IMR-90 (cell line): ENCODE measurements around the gene PHC2.

Experiments
- CEBPB ChIP-seq: IDR thresholded peaks from 2 replicates; pipeline ENCODE4 v1.6.1; 2012; ENCODE audit warnings: low read depth, low read length, improper control_type of control experiment
- CHD1 ChIP-seq: IDR thresholded peaks from 2 replicates; pipeline ENCODE4 v1.6.1; 2012; ENCODE audit warnings: low read depth, low read length, improper control_type of control experiment
- CTCF ChIP-seq: conservative IDR thresholded peaks from 2 replicates; pipeline ENCODE4 v1.5.1; 2012; ENCODE audit warnings: mild to moderate bottlenecking, low read depth, low read length, improper control_type of control experiment
- ELK1 ChIP-seq: fragments of 150-350 bp; IDR thresholded peaks from 2 replicates; pipeline ENCODE4 v1.6.1; 2016; ENCODE audit warnings: low read depth, mild to moderate bottlenecking, low read length, moderate library complexity, borderline replicate concordance
- FOS ChIP-seq: fragments of 150-350 bp; IDR thresholded peaks from 2 replicates; pipeline ENCODE4 v1.6.1; 2016; ENCODE audit warnings: low read depth, low read length
- MAZ ChIP-seq: IDR thresholded peaks from 2 replicates; pipeline ENCODE4 v1.6.1; 2012; ENCODE audit warnings: low read depth, mild to moderate bottlenecking, low read length, improper control_type of control experiment, moderate library complexity, borderline replicate concordance
- MXI1 ChIP-seq: IDR thresholded peaks from 2 replicates; pipeline ENCODE4 v1.6.1; 2012; ENCODE audit warnings: low read depth, mild to moderate bottlenecking, low read length, moderate library complexity, borderline replicate concordance
- NFE2L2 ChIP-seq: fragments of 150-350 bp; IDR thresholded peaks from 2 replicates; pipeline ENCODE4 v1.6.1; 2016; ENCODE audit warnings: low read depth, mild to moderate bottlenecking, low read length
- POLR2A ChIP-seq: IDR thresholded peaks from 2 replicates; pipeline ENCODE4 v1.6.1; 2012; ENCODE audit warnings: mild to moderate bottlenecking, low read depth, low read length
- RAD21 ChIP-seq: IDR thresholded peaks from 2 replicates; pipeline ENCODE4 v1.6.1; 2012; ENCODE audit warnings: low read length, improper control_type of control experiment
- RCOR1 ChIP-seq: IDR thresholded peaks from 2 replicates; pipeline ENCODE4 v1.6.1; 2012; ENCODE audit warnings: mild to moderate bottlenecking, low read length, improper control_type of control experiment; ENCODE audit not compliant: insufficient replicate concordance
- RFX5 ChIP-seq: IDR thresholded peaks from 2 replicates; pipeline ENCODE4 v1.8.0; 2012; ENCODE audit warnings: low read depth, mild to moderate bottlenecking, low read length, moderate library complexity
- SMC3 ChIP-seq: fragments of 150-350 bp; IDR thresholded peaks from 2 replicates; pipeline ENCODE4 v1.6.1; 2016; ENCODE audit warnings: low read depth, mild to moderate bottlenecking, antibody characterized with exemption, low read length, moderate library complexity
- USF2 ChIP-seq: fragments of 150-350 bp; IDR thresholded peaks from 2 replicates; pipeline ENCODE4 v1.6.1; 2017; ENCODE audit warnings: mild to moderate bottlenecking, antibody characterized with exemption, low read length, low read depth

- TF ChIP-seq CTCF (no peak), RFX5 (no peak), POLR2A (no peak), MAZ (no peak), ELK1 (no peak), USF2 (no peak), RAD21 (no peak), CEBPB (no peak), FOS (no peak), MXI1 (no peak), SMC3 (no peak), CHD1 (no peak), NFE2L2 (no peak), RCOR1 (no peak)
Observed at GRCh38 chr1:33346533-33346926, 84.4 kb downstream of the PHC2 start.
